MM.1S (cell line): ENCODE data around the gene GALNTL6.

ENCODE experiments used
- CTCF ChIP-seq: fragments of 300-600 bp; sonication (generic); IDR thresholded peaks from 2 replicates; pipeline ENCODE4 v1.5.1; 2016; ENCODE audit warnings: antibody characterized with exemption, low read length, mixed read lengths
- EZH2 ChIP-seq: fragments of 300-600 bp; sonication (generic); optimal IDR thresholded peaks from 2 replicates; pipeline ENCODE3; 2017; ENCODE audit warnings: low read depth, mild to moderate bottlenecking, antibody characterized with exemption, low read length, mixed read lengths

GRCh38 chr4:172826346-172826745 lies 1013.1 kb downstream of the GALNTL6 start:
- TF ChIP-seq EZH2 (no peak), CTCF (no peak)
